Middle frontal gyrus (tissue), 1 donor: ENCODE results near the gene NINJ2.

Experiments used
- DNase-seq: peaks from one replicate; pipeline ENCODE4 v3.0.0-alpha.2; 2015; ENCODE audit warnings: low spot score; ENCODE audit errors: extremely low spot score

Gene NINJ2

DNA sequence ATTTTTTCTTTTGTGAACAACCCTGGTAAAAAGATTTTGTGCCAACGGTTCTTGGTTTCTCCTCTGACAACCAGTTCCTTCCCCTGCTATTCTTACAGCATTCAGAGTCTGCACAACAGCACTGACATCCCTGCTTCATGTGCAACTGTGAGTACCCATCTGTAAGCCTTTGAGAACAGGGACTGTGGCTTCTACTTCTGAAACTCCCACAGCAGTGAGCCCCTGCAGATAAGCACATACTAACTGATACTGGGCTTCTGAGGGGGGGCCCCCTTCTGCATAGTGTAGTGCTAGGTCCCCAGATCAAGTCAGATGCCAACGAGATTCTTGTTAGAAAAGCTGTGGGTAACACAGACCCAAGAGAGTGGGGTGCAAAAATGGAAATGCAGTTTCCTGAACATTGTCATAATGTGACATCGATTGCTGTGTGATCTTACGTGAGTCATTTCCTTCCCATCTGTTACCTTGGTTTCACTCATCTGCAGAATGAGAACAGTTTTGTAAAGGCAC lies 11.1 kb upstream of the NINJ2 start:
- no peak for DNase-seq

DNA sequence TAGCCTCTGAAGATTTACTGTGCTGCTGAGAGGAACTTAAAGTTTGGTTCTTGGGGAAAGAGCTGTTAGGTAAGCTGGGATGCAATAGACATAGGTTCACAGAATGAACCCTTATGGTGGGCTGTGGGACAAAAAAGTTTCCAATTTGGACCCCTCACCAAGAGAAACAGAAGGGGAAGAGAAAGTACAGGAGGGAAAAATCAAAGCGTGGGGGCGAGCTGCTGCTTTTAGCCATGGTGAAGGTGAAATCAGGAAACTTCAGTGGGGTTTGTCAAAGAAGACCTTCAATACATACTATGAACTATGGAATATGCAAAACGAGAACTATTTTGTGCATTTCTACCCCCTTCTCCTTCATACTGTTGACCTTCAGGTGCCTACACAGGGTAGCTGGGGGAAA lies 10.6 kb upstream of the NINJ2 start:
- no peak for DNase-seq

DNA sequence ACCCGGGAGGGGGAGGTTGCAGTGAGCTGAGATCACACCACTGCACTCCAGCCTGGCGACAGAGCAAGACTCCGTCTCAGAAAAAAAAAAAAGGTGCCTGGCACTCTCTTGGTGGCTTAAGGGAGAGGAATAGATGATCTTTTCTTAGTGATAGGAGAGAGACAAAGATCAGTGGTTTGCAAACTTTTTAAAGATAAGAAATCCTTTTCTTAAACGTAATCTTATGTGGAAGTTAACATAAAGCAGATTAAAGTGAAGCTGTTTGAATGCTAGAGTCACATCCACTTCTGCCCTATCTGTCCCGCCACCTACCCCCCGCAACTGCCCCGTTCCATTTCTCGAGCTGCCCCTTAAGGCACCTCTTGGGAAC lies 6.3 kb upstream of the NINJ2 start:
- DNase-seq: no peak

- DNase-seq: no peak
Observed at GRCh38 chr12:668090-668481, 4.8 kb upstream of the NINJ2 start.

DNA sequence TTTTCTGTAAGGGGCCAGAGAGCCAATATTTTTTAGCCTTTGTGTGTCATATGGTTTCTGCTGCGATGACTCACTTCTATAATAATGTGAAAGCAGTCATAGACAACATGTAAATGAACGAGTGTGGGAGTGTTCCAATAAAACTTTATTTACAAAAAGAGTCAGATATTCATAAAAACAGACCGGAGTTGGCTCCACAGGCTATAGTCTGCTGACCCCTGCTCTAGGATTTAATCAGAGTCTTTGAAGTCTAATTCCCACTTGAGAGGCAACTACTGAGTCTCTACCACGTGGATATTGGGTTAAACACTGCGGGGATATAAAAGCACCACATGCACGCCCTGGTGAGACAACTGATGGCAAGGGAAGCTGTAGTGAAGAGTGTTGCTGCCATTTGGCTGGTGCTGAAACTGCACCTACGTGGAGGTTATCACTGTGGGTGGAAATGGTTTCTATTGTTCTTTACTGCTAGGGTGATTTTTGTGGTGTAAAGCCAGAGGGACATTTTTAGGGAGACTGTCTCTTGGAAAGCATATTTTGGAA lies 3.6 kb upstream of the NINJ2 start:
- DNase-seq: no peak

DNA sequence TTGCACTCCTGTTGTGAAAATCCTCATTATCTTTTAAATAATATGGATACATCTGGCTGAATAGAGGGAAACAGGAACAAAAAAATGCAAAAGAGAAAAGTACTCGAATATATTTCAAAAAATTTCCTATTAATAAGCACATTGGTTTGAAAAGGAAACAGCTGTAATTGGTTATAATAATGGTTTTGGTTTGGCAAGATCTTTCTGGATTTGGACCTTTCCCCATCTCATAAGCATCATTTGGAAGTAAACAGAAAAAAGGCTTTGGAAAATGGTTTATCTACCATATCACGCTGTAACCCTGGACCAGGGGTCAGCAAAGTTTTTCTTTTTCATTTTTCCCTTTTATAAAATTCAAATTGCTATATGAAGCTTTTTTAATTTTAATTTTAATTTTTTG lies 2.8 kb upstream of the NINJ2 start:
- no peak for DNase-seq

DNA sequence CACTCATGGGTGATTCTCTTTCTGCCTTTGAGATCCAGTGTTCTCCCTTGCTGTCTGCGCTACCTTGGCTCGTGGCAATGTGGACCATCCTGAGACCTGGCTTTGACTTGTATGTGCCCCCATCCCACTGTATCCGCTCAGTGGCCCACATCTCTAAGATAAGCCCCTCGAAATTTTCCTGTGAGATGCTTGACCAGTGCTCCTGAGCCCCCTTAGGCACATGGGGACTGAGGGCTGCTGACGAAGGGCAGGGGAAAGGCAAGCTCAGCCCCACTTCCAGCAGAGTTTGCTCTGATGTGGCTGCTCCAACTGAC lies 1.5 kb upstream of the NINJ2 start:
- no peak for DNase-seq

GRCh38 chr12:664075-664778 lies 982 bp upstream of the NINJ2 start:
- DNase-seq: no peak

DNA sequence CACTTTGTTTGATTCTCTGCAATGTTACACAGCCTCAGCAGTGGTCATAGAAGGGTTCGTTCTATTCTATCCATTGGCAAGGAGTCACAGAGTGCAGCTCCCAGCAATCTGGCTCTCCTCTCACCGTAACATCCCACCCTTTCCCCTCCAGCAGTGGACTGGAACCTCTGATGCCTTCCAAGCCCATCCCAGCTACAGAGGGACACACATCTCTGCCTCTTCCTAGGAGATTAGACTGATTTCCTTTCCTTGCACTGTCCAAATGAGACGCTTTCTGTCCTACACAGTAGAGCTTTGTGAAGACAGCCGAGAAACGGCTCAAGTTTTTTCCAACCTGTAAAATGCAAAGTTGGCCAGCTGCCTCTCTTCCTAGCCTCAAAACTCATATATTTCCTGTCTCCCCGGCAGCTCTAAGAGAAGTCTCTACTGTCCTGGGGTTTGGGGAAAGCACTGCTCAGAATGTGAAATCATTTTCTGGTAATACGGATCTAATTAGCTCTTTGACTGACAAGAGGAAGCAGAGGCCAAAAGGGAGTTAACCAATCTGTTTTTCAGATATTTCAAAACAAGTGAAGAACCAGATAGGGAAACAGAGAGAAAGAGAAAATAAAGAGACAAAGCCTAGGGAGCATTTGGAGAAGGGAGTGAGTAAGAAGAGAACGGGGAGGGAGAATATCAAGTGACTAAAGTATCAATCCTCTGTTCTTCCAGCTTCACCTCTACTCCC lies 516 bp downstream of the NINJ2 start:
- DNase-seq: no peak

- DNase-seq: no peak
Observed at GRCh38 chr12:661720-662486, 1.3 kb downstream of the NINJ2 start.

DNA sequence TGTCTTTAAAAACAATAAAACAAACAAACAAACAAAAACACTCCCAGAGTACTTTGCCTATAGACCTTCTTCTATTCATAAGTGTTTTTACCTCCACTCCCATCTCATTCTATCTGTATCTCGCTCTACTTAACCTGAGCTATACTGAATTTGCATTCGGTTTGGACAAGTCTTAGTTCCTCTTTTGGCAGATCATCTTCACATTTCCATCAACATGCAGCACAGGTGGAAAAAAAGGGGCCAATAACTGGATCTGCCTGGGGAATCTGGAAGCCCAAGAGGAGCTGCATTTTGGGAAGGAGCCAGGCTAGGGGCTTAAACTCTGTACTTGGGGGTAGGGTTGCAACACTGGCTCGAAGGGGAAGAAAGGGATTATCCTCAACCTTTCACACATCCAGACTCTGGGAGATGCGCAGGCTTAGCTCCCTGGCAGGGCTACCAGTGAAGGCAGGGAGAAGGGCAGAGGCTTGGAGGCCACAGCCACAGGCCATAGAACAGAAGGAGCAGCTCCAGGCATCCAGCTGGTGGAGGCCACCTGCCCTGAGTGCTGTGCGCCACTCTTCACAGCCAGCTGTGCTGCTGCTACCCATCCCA lies 4.1 kb downstream of the NINJ2 start:
- no peak for DNase-seq

GRCh38 chr12:650983-651382 lies 12.3 kb downstream of the NINJ2 start:
- no peak for DNase-seq

GRCh38 chr12:647385-648085 lies 15.7 kb downstream of the NINJ2 start:
- DNase-seq: no peak

DNA sequence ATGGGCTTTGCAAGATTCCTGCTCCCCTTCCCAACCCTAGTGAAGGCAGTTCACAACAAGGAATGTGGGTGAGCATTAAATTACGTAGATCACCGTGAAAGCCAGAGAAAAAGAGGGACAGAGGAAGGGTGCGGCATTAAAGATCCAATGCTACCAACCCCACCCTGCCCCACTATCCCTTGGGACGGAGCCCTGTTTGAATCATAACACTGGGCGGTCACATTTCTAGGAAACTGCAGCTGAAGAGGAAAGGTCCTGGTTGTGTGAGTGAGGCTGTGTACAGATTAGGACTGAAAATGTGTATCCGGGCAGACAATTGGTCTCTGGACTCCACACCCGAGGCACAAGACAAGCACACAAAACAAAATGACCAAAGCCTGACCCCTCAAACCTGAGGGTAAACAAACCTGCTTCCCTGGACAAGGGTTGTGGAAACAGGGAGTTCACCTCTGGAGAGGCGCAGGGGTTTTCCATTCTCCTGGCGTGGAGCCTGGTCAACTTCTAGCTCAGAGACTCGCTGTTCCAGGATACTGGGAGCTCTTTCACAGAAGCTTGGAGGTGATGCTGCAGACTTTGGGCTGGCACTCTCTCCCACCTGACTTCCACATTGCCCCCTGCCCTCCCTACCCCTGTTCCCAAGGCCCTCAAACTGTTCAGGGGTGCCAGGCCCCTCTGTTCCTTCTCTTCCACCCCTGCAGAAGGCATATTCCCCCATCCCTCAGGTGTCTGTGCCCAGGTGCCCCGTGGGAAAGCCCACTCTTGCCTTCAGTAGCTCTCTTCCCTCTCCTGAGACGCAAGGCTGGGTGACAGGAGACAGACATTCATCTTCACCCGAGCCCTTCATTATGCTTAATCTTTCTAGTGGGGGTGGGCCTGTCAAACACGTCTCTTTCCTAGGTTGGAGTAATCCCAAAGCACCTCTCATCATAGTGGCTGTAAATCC lies 16.5 kb downstream of the NINJ2 start:
- DNase-seq: no peak

DNA sequence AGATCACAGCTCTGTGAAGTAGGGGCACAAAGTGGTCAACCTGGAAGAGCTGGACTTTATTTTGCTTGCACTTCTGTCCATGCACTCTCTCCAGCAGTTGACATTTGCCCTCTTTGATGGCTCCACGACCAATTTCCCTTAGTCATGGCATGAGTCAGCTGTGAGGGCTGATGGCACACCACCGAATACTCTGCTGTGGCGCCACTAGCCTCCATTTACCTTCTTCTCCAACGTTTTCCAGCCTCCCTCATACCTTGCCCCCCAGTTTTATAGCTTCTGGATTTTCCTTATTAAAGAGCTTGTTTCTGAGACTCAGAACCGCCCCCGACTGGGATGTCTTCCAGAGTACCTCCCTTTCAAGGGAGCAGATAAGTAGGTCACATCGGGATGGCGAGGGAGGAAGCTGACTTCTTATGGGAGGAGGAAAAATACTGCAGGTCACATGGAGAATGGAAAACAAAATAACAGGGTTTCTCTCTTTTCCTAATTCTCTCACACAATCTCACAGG lies 17.6 kb downstream of the NINJ2 start:
- peak; percentile 53 for DNase-seq

- no peak for DNase-seq
Observed at GRCh38 chr12:644818-645552, 18.3 kb downstream of the NINJ2 start.

GRCh38 chr12:644303-644639 lies 19.0 kb downstream of the NINJ2 start:
- DNase-seq: no peak

- no peak for DNase-seq
Observed at GRCh38 chr12:643475-644302, 19.6 kb downstream of the NINJ2 start.
